ENCODE data around the gene EPHB1. TPM values are rescaled to one million over a fixed set of nuclear protein-coding genes. Genes with fewer than 3 reads are reported as not detected.

EPHB1 gene
- total RNA-seq, 1 experiment from 2014 or later, result 7.0 TPM

DNA sequence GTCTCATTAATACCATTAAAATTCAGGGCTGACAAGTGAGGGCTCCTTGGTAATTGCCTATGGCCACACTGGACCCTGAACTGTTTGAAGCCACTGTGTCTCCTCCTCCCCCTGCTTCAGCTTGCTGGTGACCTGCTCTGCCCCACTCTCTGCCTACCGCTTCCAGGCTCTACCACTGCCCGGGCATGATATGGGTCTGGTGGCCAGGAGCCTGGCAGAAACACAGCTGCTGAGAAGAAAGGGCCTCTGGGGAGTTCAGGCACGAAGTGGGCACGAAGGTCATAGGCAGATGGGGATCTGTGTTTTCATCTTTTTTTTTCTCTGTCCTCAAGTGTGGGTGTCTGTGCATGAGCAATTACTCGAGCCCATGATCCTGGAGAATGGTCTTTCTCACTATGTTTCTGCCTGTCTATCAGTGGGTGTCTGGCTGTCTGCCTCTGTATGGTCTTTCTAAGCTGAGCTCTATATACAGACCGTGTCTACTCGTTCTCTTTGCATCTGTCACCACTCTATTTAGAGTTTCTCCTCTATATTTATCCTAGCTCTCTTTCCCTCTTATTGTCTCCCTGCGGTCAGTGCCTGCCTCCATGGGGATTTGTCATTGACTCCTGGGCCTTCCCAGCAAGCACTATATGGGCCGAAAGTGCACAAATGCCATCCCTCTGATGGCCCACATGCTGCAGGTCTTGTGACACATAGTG is 42.1 kb upstream of the EPHB1 start:
- POLR2A ChIA-PET, result no interaction called here
- ATAC-seq (no peak), DNase-seq (ENCODE audit: low spot score) (no peak)
- H3K27me3 Mint-ChIP-seq (ENCODE audit: low read depth), result no peaks in the 10 kb centered on the region; the same call in 1 of the 2 replicates
- no peak overlapping the region for H3K4me3 Mint-ChIP-seq
- H3K27ac Mint-ChIP-seq, result no peak overlapping the region
- TF ChIP-seq, protein P1, sequence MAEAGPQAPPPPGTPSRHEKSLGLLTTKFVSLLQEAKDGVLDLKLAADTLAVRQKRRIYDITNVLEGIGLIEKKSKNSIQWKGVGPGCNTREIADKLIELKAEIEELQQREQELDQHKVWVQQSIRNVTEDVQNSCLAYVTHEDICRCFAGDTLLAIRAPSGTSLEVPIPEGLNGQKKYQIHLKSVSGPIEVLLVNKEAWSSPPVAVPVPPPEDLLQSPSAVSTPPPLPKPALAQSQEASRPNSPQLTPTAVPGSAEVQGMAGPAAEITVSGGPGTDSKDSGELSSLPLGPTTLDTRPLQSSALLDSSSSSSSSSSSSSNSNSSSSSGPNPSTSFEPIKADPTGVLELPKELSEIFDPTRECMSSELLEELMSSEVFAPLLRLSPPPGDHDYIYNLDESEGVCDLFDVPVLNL (CRISPR knock-in tag; IDR thresholded peaks at IDR 0.05; ENCODE audit: borderline replicate concordance, low read depth), result no peak
- TF ChIP-seq GABPB1 (CRISPR knock-in tag; IDR thresholded peaks at IDR 0.05), result no peak
- no peak for TF ChIP-seq NR1H2 (CRISPR knock-in tag; IDR thresholded peaks at IDR 0.05)
- no peak for TF ChIP-seq ELF4 (CRISPR knock-in tag; IDR thresholded peaks at IDR 0.05; ENCODE audit: low read depth)
- no peak for TF ChIP-seq ZNF532 (CRISPR knock-in tag; IDR thresholded peaks at IDR 0.05; ENCODE audit: borderline replicate concordance)
- no peak for TF ChIP-seq STAT6 (CRISPR knock-in tag; conservative IDR thresholded peaks at IDR 0.05; ENCODE audit: low read depth)
- TF ChIP-seq SMAD4 (CRISPR knock-in tag; IDR thresholded peaks at IDR 0.05), result no peak
- TF ChIP-seq, protein P2, sequence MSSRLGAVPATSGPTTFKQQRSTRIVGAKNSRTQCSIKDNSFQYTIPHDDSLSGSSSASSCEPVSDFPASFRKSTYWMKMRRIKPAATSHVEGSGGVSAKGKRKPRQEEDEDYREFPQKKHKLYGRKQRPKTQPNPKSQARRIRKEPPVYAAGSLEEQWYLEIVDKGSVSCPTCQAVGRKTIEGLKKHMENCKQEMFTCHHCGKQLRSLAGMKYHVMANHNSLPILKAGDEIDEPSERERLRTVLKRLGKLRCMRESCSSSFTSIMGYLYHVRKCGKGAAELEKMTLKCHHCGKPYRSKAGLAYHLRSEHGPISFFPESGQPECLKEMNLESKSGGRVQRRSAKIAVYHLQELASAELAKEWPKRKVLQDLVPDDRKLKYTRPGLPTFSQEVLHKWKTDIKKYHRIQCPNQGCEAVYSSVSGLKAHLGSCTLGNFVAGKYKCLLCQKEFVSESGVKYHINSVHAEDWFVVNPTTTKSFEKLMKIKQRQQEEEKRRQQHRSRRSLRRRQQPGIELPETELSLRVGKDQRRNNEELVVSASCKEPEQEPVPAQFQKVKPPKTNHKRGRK (CRISPR knock-in tag; IDR thresholded peaks at IDR 0.05; ENCODE audit: borderline replicate concordance), result no peak
- no peaks in the 10 kb centered on the region for H3K4me1 Mint-ChIP-seq
- H3K36me3 Mint-ChIP-seq, result no peaks in the 10 kb centered on the region
- no peaks in the 10 kb centered on the region for H3K9me3 Mint-ChIP-seq
- CTCF ChIA-PET, result interaction anchor here (0.7 to 4.7 kb wide), 3 partner anchors 42 to 151 kb away, joined by 4 to 61 read pairs (median 4); partner anchors contain the start of gene EPHB1

- TF ChIP-seq, protein P3, sequence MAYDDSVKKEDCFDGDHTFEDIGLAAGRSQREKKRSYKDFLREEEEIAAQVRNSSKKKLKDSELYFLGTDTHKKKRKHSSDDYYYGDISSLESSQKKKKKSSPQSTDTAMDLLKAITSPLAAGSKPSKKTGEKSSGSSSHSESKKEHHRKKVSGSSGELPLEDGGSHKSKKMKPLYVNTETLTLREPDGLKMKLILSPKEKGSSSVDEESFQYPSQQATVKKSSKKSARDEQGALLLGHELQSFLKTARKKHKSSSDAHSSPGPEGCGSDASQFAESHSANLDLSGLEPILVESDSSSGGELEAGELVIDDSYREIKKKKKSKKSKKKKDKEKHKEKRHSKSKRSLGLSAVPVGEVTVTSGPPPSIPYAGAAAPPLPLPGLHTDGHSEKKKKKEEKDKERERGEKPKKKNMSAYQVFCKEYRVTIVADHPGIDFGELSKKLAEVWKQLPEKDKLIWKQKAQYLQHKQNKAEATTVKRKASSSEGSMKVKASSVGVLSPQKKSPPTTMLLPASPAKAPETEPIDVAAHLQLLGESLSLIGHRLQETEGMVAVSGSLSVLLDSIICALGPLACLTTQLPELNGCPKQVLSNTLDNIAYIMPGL (CRISPR knock-in tag; IDR thresholded peaks at IDR 0.05), result no peak
- TF ChIP-seq IRF1 (CRISPR knock-in tag; IDR thresholded peaks at IDR 0.05) (no peak), ZNF416 (CRISPR knock-in tag; IDR thresholded peaks at IDR 0.05) (no peak), SP1 (CRISPR knock-in tag; conservative IDR thresholded peaks at IDR 0.05) (no peak)
- Mint-ChIP-seq H3K4me3 (no peak overlapping the region), H3K9me3 (no peaks in the 10 kb centered on the region), H3K36me3 (no peaks in the 10 kb centered on the region), H3K27ac (no peak overlapping the region), H3K4me1 (no peaks in the 10 kb centered on the region), H3K27me3 (ENCODE audit: low read depth) (no peaks in the 10 kb centered on the region; the same call in 1 of the 2 replicates)
- DNase-seq (ENCODE audit: low spot score) (no peak), ATAC-seq (peak; percentile 44)
- ChIA-PET POLR2A (no interaction called here), CTCF (interaction anchor here (0.8 to 4.7 kb wide), 18 partner anchors 21 to 745 kb away, joined by 3 to 61 read pairs (median 5); partner anchors contain the start of gene EPHB1)
Measured at GRCh38 chr3:134753999-134754742, 40.9 kb upstream of the EPHB1 start.
